Kidney epithelial cell (primary cell): ENCODE results near the gene SCARB2. TPM values are rescaled to one million over a fixed set of nuclear protein-coding genes. Genes with fewer than 3 reads are reported as not detected.

Experiments
- DNase-seq: peaks from one replicate; pipeline ENCODE4 v3.0.0-alpha.2; 2010; ENCODE audit warnings: low read depth
- H3K27me3 ChIP-seq: 2 replicates; pipeline ENCODE4 v1.6.0; 2011; ENCODE audit warnings: low read length; ENCODE audit not compliant: control insufficient read depth, insufficient read depth
- H3K36me3 ChIP-seq: 2 replicates; pipeline ENCODE4 v1.5.1; 2011; ENCODE audit warnings: low read length; ENCODE audit not compliant: control insufficient read depth, insufficient read depth
- H3K4me3 ChIP-seq: 2 replicates; pipeline ENCODE4 v1.5.1; 2011; ENCODE audit warnings: low read depth, mild to moderate bottlenecking, control low read depth, low read length
- CTCF ChIP-seq: IDR thresholded peaks from 2 replicates; pipeline ENCODE4 v1.5.1; 2011; ENCODE audit warnings: mild to moderate bottlenecking, moderate library complexity, low read length, control low read depth, inconsistent platforms; ENCODE audit not compliant: insufficient read depth, poor library complexity, severe bottlenecking
- total RNA-seq: library from RNA; depleted of rRNA; stranded (reverse); fragments of >200 nt; gene quantifications from 2 replicates; pipeline ENCODE4 v1.2.3, GENCODE V29; 2015

Gene SCARB2
- total RNA-seq, 1 donor from 2014 or later: 141 TPM

- Histone ChIP-seq H3K27me3 (no peaks in the 10 kb centered on the region), H3K36me3 (peaks cover 6% of the 10 kb centered on the region), H3K4me3 (no peak overlapping the region)
- TF ChIP-seq CTCF: no peak
- DNase-seq: no peak
Observed at GRCh38 chr4:76197031-76197743, 16.4 kb downstream of the SCARB2 start.

GRCh38 chr4:76196376-76196775, 17.2 kb downstream of the SCARB2 start:
- Histone ChIP-seq H3K27me3 (no peaks in the 10 kb centered on the region), H3K4me3 (no peak overlapping the region), H3K36me3 (peaks cover 6% of the 10 kb centered on the region)
- TF ChIP-seq CTCF: no peak
- DNase-seq: no peak

GRCh38 chr4:76195326-76195725, 18.3 kb downstream of the SCARB2 start:
- TF ChIP-seq CTCF: no peak
- DNase-seq: no peak
- H3K27me3 ChIP-seq: no peaks in the 10 kb centered on the region
- H3K36me3 ChIP-seq: peaks cover 6% of the 10 kb centered on the region
- no peak overlapping the region for H3K4me3 ChIP-seq

- H3K4me3 ChIP-seq: no peak overlapping the region
- no peak for TF ChIP-seq CTCF
- DNase-seq: no peak
- H3K36me3 ChIP-seq: peaks cover 6% of the 10 kb centered on the region
- no peaks in the 10 kb centered on the region for H3K27me3 ChIP-seq
Observed at GRCh38 chr4:76194325-76194724, 19.3 kb downstream of the SCARB2 start.

- H3K36me3 ChIP-seq: peaks cover 6% of the 10 kb centered on the region
- H3K27me3 ChIP-seq: no peaks in the 10 kb centered on the region
- no peak overlapping the region for H3K4me3 ChIP-seq
- DNase-seq: no peak
- no peak for TF ChIP-seq CTCF
Observed at GRCh38 chr4:76192236-76192635, 21.4 kb downstream of the SCARB2 start.

- Histone ChIP-seq H3K4me3 (no peak overlapping the region), H3K36me3 (peaks cover 3% of the 10 kb centered on the region), H3K27me3 (no peaks in the 10 kb centered on the region)
- TF ChIP-seq CTCF: no peak
- DNase-seq: no peak
Observed at GRCh38 chr4:76188557-76188956, 25.1 kb downstream of the SCARB2 start.
